ELR (cell line): ENCODE measurements around the gene ZMYND19.
"Not testable (repeated sequence)": the region's sequence is repeated elsewhere in the genome, so short reads cannot be mapped to it uniquely, and the experiment has no call there.

Source experiments
- DNase-seq: peaks from one replicate; pipeline ENCODE4 v3.0.0-alpha.2; 2015; ENCODE audit warnings: low read depth

ZMYND19 gene

DNA sequence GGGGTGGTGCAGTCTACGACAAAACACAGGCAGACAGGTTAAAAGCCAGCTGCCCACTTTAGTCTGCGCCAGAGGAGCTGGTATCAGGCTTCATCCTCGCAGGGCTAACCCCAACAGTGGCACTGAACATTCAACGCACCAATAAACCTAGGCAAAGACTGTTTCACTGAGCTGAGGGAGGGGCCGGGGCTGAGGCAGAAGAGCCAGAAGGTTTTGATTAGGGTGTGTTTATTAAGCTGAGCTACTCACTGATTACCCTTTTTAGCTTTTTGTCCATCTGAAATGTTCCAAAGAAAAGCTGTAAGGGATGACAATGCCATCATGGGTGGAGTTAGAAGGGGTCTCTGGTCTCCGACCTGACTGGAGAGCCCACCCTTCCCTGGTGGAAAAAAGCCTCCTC is 1.4 kb downstream of the ZMYND19 start:
- DNase-seq, result no peak

DNA sequence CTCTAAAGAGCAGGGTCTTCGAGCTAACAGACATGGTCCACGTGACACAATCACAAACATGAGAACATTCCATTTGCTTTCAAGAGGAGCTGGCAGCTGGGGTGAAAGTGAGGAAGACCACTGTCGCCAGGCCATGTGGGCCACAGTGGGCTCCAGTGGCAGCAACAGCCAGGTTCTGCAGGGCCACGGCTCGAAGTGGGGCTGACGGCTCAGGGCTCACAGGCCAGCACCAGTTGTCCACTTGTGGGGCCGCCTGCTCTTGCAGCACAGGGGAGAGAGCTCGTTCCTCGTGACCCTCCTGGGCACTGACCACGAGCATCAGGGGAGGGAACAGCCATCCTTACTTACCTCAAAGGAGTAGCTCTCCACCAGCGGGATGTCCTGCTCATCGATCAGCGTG is 2.0 kb downstream of the ZMYND19 start:
- DNase-seq, result no peak

DNA sequence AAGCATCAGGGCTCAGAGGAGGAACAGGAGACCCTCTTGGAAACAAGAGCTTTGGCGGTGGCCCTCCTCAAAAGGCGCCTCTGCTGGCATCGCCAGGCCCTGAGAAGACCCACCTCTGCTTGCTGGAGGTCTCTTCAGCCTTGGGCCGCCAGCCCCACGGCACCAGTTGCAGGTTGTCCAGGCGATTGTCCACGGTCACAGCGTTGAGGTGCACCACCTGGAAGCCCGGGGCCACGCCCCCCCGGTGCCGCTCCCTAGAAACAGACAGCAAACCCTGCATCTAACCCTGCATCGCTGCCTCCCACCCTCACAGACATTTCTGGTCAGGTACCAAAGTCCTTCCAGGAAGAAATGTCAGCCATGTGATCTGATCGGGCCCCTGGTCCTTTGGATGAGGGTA is 3.5 kb downstream of the ZMYND19 start:
- no peak for DNase-seq

DNA sequence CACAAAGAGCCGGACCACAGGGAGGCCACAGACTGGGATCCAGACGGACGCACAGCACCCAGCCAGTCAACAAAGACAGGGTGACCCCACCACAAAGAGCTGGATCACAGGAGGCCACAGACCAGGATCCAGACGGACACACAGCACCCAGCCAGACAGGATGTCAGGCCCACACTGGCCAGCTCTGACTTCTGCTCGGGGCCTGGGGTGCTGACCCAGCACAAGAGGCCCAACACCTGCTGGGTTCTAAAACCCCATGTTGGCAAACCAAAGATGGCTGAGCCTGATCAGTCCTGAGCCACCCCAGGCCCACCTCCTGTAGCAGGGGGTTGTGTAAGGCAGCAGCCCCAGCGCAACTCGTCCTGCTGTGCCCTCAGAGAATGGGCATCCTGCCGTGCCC is 6.4 kb downstream of the ZMYND19 start:
- no peak for DNase-seq

DNA sequence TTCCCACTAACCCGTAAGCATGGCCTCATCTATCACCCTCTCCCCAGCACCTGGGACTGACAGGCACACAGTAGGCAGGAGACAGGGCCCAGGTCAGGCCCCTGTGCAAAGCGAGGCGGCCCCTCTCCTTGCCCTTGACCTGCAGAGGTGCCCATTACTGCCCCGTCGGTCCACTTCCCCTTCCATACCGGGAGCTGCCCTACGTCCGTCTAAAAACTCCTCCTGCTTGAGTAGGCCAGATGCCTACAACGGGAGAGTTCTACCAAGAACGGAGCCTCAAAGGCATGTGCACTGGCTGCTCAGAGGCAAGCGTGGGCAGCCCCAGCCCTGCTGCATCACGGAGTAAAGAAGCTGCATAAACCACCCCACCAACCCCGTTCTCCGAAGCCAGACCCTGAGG is 7.0 kb downstream of the ZMYND19 start:
- DNase-seq, result no peak

DNA sequence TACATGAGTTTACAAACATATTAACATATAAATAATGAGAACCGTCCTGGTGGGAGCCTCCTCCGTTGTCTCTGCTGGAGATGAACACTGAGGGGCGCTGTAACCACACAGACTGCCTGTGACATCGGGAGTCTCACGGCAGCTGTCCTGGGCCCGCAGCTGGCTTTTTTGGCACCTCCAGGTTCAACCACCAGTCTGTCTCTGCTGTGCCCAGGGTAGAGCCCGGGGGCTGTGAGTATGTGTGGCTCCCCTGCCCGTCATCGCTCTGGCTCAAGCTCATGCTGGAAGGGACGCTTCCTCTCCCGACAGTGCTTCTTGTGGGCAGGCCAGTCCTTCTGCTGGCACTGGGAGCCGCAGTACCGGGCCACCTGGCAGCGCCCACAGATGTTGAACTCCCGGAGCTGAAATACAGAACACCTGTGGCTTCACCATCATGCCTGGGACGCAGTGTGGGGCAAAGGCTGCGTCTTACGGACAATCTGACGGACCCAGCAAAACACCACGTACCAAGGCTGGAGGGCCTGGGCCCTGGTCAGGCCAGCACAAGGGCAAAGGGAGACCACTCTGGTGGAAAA is 7.9 kb downstream of the ZMYND19 start:
- DNase-seq, result peak; percentile 44

DNA sequence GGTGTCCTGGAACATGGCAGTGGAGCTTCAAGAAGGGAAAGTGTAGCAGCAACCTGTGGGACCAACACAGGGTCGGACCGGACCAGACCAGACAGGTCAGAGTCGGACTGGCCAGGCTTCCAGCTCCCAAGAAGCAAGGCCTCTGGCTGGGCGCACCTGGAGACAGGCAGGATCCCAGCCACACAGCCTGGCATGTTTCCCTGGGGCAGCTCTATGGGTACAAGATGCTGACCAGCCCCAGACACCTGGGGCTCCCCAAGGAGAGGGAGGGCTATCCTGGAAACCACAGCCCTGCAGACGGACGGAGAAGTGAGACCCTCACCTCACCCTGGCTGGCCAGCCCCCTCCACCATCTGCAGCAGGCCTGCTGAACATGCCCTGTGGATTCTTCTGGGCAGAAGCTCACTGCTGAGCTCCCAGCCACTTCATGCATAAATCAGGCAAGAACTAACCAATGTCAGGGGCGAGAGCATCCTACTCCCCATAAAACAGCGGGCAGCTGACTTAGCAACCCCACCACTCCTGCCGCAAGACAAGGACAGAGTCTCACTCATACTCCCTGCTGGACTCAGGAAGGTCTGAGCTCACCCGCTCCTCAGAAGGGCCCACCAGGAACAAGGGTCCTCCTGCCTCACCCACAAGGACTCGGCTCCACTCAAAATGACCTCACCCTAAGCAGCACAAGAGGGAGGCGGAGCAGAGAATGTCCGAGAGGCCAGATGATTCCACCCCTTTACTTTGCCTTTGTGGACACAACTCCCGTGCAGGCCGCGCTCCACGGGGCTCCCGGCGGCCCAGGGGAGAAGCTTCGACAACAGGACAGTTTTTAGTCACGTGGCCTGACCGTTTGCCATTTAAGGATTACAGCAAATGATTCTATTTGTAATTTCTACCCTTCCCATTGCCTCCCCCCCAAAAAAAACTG is 8.7 kb downstream of the ZMYND19 start:
- no peak for DNase-seq

DNA sequence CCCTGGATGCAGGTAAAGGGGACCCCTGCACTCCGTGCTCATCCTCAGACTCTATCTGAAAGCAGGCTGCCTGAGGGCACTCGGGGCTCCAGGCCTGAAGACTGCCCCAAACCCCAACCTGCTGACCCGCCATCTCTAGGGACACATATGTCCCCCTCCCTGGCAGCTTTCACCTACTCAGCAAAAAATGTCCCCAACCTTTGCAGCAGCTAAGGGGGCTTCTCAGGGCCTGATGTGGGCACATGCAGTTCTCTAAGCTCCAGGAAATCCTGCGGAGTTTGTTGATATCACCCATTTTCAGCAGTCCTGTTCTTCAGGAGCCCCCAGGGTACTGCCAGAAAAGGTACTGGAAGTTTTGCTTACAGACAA is 9.4 kb downstream of the ZMYND19 start:
- DNase-seq, result no peak

DNA sequence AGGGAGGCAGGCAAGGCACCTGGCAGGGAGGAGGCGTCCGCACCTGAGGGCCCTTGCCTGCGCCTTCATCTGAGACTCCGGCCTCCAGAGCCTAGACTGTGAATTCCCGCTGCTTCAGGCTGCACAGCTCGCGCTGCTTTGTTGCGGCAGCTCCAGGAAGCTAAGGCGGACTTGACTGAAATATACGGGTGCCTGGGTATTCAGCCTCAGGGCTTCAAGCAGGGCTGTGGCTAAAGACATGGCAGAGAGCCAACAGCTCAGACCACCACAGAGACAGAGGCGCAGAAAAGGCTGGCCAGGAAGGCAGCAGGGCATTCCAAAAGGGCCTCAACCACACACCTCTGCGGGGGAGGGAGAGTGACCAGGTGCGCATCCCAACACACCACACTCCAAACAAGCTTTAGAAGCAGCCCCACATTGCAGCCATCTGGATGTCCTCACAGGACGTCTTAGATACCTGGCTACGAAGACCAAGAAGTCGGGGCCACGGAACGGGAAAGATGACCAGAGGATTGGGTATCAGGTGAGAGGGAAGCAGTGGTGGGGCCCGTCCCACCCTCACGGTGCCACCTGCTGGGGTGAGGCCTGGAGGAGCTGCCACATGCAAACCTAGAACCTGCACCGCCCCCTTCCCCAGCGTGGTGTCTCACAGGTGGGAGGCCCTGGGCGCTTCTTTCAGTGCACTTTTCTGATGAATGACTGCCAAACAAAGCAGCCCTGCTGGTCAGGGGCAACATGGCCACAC is 9.9 kb downstream of the ZMYND19 start:
- no peak for DNase-seq

DNA sequence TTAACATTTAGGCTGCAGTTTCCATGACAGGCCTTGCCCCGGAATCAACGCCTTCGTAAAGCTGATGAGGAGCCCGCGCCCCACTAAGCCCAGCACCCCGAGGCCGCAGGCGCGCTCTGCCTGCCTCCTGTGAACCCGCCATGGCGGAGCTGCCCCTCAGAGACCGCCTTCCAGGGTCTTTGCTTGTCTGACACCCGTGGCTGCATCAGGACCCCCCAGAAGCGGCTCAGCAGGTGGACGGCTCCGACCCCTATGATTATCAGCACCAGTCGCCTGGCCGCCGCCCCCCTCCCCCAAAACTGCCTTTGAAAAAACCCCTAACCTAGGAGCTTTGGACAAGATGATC is 11.1 kb downstream of the ZMYND19 start:
- DNase-seq, result no peak

DNA sequence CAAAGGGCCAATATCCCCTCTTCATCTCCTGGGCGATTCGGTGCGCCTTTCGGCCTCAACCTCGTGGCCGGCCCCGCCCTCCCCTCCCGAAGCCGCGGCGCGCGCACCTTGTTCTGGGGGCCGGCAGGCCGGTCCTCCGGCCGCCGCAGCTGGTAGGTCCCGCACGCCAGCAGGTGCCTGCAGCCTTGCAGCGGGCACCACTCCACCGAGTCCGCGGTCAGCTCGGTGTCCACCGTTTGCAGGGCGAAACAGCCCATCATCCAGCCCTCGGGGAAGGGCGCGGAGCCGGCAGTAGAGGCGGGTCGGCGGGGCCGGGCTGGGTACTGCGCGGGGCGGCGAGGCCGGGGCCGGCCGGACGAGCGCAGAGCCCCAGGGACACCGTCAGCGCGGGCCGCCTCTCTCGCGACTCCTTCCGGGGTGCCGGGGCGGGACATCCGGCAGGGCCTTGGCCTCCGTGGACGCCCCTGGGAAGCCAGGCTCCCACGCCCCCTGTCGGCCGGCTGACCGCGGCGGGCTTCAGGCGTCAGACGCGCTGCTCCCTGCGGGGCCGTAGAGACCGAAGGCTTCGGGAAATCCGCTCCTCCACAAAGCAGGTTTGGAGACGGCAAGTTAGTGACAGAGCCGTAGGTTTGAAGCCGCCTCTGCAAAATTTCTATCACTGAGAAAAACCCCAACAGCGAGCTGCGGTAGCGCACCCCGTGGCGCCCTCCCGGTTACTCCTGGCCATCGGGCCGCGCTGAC is 11.6 kb downstream of the ZMYND19 start, which contains the start of gene DPH7:
TSS of gene DPH7 (minus strand) at position 408 of the 741 bp plus-strand sequence. CDS start at position 260, 148 bp downstream.
- DNase-seq, result peak; percentile 95

DNA sequence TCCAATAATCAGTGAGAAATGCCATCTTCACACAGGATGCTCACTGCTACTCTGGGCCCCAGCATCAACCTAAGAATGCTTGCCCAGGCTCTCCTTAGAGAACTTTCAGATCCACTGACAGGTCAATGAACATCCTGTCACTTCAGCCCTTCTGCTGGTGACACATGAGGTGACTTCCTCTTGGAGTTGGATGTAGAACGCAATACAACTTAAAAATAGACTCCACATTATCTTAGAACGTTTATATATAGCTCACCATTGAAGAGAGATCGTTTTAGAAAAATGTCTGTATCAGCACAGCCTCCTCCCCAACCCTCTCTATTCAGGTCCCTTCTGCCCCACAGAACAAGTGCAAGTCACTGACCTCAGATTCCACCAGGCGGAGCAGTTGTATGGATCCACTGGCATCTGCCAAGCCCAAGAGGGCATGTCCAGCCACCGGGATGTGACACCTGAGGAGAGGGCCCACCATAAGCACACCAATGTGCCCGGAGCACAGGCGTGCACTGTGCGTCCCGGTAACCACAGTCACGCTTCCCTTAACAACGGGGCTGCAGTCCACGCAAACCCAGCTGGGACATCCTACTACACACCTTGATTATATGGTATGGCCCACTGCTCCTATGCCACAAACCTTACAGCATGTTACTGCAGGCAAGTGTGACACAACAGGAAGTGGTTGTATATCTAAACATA is 14.4 kb downstream of the ZMYND19 start:
- peak; percentile 22 for DNase-seq

DNA sequence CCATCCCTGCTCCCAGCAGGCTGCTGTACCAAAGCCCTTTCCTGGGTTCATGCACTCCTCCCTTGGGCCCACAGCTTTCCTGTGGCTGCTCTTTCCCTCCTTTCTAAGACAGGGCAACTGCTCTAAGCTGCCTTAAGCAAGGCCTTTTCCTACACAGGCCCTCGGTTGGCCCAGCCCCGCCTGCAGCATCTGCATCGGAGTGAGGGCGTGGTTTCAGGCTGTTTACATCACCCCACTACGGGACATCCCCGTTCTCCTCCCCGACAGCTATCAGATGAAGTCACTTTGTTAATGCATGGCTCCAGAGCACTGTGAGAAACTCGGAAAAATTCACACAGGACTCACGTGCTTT is 15.0 kb downstream of the ZMYND19 start:
- DNase-seq, result no peak

DNA sequence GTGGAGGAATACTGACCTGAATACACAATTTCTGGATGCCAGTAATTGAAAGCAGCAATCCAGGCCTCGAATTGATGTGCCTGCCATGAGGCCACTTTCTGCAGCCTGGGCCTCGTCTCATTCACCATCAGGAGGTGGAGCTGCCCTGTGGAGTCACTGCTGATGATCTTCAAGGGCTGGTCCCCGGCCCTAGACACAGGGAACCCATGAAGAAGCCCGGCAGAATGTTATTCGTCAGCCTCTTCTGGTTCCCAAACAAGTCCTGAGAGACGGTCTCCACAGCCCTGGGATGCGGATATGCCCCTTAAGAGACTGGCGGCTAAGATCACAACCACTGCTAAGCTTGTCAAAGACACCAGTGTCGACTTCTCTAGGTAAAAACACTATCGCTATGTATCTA is 16.1 kb downstream of the ZMYND19 start:
- DNase-seq, result no peak

DNA sequence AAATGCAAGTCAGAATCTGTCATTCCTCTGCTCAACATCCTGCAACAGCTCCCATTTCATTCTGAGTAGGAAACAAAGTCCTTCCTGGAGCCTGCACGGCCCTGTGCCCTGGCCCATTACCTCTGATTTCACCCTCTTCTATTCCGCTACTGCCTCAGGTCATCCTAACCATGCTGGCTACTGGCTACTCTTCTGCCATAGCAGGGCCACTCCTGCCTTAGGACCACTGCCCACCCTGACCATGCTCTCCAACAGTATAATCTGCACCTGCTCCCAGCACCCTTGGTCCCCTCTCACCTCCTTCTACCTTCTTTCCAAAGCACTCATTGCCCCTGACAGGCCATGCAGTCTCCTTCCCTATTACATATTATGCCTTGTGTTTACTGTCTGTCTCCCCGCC is 19.7 kb downstream of the ZMYND19 start:
- no peak for DNase-seq

DNA sequence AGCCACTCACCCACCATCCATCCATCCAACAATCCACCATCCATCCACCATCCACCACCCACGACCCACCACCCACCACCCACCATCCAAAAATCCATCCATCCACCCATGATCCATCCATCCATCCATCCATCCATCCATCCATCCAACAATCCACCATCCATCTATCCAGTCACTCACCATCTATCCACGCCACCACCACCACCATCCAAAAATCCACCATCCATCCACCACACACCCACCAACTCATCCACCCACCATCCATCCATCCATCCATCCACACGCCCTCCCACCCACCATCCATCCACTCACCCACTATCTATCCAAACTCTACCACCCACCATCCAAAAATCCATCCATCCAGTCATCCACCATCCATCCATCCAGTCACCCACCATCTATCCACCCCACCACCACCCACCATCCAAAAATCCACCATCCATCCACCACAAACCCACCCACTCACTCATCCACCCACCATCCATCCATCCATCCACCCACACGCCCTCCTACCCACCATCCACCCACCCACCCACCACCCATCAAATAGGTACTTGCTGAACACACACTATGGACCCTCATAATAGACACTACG is 20.6 kb downstream of the ZMYND19 start:
- no peak for DNase-seq

DNA sequence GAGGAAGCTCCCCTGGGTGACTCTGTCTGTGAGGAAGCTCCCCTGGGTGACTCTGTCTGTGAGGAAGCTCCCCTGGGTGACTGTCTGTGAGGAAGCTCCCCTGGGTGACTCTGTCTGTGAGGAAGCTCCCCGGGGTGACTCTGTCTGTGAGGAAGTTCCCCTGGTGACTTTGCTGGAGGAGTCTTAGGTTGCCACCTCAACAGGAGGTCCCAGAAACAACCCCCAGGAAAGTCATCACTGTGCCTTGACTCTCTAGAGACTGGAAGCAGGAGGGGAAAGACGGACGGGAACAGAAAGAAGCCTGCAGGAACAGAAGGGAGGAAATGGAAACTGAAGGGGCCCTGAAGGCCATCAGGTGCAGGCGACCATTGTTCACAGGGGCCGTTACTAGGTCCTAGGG is 21.9 kb downstream of the ZMYND19 start:
- DNase-seq, result not testable (repeated sequence)

DNA sequence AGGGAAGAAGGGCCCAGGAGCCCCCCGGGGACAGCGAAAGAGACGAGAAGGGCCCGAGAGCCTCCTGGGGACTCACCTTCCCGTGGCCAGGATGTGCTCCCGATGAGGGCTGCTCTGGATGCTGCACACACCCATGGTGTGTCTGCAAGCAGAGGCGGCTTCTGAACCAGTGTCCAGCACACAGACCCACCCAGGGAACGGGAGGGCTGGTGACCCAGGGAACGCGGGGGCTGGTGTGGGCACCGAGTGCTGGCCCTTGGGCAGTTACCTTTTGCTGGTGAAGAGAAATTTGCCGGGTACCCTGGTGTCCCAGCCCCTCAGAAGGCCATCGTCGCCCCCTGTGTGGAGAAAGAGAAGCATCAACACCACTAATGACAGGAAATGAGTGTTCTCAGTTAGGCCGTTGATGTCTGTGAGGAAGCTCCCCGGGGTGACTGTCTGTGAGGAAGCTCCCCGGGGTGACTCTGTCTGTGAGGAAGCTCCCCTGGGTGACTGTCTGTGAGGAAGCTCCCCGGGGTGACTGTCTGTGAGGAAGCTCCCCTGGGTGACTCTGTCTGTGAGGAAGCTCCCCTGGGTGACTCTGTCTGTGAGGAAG is 25.4 kb downstream of the ZMYND19 start:
- DNase-seq, result no peak

DNA sequence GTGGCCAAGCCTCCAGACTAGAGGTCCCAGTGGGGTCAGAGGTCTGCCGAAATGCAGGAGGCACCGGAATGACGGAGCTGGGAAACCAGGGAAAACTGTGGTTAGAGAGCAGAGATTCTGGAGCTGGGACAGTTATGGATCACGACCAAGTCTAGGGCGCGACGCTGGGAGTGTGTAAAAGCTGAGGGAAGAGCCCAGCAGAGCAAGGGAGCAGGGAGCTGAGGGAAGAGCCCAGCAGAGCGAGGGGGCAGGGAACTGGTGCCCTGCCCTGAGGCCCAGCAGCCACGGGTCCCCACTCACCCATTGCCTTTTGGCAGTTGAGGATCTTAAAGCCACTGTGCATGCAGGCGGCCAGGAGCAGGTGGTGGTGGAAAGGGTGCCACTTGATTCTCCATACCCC is 26.2 kb downstream of the ZMYND19 start:
- no peak for DNase-seq

DNA sequence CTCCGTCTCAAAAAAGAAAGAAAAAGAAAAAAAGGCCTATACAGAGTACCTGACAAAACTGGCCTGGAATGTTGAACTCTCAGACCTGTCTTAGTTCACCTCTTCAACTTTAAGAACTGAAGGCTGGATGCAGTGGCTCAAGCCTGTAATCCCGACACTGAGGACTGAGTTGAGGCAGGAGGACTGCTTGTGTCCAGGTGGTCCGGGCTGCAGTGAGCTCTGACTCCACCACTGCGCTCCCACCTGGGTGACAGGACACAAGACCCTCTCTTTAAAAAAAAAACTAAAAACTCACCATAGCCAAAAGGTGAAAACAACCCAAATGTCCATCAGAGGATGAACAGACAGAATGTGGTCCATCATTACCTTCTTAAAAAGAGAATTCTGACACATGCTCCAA is 32.2 kb downstream of the ZMYND19 start:
- no peak for DNase-seq
